NCI-H146 (cell line): Measurements from ENCODE around the gene SLC6A6.
A peak's percentile ranks its signal among the peaks of the same experiment; 100 is the strongest.

Source experiments
- DNase-seq: peaks from one replicate; lab custom pipeline; 2025; lab: John Stamatoyannopoulos, UW

SLC6A6 gene

DNA sequence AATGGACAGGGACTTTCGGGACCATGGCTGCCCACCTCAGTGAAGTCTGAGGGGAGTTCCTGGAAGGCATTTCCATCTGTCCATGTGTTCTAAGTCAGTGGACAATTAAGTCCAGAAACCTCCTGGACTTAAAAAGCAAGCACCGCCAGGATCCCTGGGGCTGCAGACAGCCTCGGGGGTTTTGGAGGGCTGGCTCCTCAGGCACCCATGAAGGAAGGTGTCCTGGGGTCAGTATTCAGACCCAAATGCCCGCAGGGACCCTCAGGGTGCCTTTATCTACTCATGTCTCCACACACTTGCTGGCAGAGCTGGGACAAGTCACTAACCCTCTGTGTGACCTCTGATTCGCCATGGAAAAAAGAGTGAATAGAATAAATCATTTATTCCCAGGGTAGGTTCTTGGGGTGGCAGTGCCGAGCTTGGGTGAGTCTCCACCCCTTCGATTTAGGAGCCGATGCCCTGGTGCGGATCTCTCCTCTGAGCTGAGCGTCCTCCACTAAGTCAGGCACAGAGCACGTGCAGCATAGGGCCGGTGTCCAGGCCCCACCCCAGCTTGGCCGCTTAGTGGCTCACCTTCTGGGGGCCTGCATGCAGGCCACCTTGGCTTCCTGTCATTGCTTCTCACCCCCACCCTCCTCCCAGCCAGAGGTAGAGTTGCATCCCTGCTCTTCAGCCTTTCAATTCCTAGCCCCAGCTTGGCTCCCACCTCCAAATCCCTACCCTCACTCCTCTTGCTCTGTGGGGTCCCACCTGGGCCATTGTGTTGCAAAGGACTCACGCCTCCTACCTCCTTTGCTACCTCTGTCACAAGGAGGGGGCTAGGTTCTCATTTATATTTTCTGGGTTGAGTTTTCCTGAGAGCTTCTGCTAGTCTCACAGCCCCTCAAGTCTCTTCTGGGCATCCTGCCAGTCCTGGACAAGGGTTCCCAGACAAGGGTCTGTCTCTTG lies 19.9 kb downstream of the SLC6A6 start:
- DNase-seq, result no peak

DNA sequence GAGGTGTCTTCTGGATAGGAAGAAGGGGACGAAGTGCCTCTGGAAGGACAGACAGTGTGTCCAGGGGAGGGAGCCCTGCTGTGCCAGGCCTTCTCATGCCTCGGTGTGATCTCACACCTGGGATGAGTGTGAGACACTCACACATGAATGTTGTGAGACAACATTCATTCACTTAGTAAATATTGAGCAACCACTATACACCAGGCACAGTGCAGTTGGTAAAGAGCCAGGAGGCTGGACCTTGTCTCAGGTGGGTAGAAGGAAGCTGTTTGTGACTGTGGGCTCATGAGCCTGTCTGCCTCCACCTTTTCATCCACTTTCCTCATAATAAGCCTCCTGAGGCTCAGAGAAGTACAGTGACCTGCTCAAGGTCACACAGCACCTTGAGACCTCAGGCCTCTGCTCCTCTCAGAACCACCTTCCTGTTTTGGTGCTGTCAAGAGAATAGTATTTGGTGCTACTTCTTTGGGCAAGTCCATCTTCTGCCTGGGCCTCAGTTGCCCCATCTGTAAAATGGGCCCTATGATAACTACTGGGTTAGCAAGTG lies 20.9 kb downstream of the SLC6A6 start:
- no peak for DNase-seq

DNA sequence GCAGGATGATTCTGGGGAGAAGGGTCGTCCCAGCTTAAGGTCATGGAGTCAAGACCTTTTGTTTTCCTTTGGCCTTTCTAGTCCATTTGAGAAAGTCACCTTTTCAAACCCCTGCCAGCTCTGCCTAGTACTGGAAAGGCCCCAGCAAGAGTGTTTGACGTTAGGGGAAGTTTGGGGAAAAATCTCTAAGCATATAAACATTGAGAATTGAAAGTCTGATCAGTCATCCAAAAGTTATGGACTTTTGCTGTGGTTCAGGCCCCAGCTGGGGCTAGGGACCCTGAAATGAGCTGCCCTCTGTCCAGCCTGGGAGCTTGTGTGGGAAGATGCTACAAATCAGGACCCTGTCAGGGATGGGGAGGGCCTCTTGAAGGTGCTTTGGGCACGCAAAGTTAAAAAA lies 21.6 kb downstream of the SLC6A6 start:
- no peak for DNase-seq

DNA sequence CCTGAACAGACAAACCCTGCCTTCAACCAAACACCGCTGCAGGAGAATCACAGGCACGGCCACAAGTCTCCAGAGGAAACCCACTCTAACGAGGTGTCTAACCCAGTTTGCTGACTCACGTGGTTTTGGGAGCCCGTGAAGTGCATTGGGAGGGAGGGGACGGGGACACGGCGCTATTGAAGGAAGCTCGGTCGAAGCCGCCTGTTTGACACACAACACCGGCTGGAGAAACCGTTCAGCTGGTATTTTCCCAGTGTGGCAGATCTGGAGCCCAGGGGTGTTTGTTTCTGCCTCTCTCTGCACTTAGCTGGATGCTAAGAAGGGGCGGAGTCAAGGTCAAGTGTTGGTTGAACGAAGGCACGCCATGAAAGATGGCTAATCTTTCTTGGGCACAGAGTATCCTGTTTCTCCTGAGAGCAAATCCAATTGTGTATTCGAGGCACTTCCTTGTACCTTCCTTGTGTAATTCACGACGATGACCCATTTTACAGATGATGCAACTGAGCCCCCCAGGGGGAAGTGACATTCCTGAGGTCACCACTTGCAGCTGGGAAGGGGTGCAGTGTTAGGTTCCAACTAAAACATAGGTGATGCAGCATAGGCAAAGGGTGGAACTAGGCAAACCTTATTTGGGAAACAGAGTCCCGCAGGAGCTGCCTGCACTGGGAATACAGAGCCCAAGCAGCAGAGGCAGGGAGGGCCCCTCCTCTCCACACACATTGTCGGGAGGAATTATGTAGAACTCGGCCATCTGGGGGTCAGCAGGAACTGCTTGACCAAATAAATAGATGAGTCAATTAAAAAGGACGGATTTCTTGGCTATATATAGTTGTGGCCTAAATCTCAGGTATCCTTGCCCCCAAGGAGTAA lies 22.5 kb downstream of the SLC6A6 start:
- DNase-seq, result no peak

DNA sequence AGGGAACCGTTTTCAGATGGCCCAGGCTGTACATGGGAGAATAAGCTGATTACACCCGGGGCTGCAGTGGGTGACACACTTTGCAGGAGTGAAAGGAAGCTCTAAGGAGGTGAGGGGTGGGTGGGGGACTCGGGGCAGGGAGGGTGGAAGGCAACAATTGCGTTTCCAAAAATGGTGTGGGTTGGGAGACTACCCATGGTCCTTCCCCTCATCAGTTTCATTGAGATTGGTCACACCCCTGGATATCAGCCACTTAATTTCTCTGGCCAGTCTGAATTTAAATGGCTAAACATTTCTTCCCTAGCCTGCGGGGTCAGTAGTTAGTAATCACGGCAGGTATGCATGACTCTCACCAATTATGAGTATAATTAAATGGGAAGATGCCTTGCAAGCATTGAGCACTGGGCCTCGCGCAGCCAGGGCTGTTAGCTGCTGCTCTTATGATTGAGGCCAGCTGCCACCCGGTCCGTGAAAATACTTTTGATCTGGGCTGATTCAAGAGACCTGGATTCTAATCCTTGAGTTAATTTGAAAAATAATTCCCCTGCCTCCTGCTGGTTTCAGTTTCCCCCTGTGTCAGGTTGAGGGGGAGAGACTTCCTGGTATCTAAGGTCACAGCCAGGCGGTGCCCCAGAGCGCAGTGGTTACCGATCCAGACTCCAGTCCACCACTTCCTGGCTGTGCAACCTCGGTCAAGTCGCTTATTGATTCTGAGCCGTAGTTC lies 23.3 kb downstream of the SLC6A6 start:
- DNase-seq, result peak; percentile 66

DNA sequence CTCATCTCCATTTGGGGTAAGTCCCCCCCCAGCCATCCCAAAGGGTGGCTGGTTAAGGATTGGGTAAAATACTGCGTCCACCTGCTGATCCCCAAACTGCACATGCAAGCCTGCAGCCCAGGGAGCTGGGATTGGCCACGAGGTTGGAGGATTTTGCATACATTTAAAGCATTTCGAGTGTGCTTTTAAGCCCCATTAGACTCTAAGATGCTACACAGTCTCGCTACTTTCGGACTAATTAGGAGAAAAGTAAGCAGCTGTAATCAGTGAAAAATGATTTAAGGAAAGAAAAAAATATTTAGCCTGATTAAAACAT lies 23.9 kb downstream of the SLC6A6 start:
- no peak for DNase-seq

DNA sequence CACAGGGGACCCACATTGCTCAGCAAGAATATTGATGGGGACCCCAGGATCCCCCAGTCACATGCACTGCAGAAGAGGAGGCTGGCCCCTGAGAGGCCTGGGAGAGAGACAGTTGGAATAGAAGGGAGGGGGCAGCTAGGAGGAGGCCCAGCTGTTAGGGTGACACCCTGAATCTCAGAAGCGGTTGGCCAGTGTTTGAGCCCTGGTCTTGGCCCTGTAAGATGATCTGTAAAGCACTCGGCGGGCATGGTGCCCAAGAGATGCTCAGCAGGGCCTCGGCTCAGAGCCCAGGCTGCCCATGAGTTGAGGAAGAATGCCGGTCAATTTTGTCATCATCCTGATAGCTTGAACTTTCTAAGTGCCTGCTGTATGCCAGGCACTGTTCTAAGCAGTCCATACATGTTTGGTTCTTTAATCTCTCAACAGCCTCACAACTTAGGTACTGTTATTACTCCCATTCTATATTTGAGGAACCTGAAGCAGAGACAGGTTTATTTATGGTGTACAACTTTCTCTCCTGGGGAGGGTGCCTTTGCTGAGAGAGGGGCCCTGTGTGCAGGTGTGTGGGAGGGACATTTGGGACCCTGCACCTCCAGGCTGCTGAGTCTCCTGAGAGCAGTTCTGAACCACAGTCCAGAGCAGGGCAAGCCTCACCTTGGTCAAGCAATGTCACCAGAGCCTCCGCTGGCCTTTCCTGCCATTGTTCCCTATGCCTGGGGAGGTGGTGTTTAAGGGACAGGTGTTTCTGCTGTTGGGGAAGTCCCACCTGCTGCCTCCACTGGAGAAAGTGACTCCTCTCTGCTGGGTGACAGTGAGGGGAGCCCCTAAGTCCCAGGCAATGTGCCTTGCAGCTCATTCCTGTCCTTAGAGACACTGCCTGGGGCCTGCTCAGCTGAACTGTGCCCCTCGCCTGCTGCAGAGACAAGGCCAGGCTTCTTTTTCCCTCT lies 26.0 kb downstream of the SLC6A6 start:
- DNase-seq, result no peak

DNA sequence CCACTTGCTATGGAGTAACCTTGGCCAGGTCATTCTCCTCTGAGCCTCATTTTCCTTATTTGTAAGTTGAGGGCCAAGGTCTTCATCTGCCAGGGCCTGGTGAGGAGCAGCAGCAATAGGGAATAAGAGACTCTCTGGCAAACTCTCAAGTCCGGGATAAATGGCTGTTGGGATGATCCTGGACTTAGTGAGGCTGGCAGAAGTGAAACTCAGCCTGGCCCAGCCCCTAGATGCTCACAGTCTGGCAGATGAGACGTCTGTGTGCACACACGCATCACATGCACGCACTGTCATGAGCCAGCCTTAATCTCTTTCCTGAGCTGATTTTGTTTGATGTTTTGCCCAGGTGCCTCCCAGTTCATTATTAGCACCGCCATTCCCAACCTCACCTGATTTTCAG lies 26.8 kb downstream of the SLC6A6 start:
- no peak for DNase-seq

DNA sequence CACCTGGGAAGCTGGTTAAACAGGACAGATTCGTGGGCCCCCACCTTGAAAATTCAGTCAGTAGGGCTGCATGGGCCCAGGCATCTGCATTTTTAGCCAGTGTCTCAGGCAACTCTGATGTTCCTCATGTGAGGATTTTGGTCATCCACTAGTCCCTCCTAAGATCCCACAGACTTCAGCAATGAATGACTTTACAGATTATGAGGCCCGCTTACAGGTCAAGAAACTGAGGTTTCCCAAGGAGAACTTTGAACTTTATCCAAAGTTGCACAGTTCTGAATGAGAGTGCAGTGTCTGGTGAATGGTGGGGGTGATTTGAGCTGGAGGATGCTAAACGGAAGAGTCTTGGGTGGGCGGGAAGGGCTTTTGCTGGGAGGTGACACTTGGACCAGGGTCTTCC lies 27.2 kb downstream of the SLC6A6 start:
- no peak for DNase-seq

DNA sequence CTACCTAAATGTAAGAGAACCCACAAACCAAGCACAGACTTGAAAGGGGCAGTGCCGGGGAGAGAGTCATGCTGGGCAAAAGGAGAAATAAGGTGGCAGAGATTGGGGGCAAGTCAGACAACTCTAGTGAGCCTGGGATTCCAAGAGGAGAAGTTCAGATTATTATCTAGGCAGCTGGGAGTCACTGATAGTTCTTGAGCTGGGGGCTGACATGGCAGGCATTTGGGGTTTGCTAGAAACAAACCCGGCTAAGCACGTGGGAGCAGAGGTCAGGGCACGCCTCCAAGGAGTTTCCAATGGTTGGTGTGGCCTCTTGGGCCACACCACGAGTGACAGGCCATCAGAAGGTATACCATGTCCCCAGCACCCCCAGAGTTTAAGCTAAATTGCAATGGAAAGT lies 27.6 kb downstream of the SLC6A6 start:
- no peak for DNase-seq

DNA sequence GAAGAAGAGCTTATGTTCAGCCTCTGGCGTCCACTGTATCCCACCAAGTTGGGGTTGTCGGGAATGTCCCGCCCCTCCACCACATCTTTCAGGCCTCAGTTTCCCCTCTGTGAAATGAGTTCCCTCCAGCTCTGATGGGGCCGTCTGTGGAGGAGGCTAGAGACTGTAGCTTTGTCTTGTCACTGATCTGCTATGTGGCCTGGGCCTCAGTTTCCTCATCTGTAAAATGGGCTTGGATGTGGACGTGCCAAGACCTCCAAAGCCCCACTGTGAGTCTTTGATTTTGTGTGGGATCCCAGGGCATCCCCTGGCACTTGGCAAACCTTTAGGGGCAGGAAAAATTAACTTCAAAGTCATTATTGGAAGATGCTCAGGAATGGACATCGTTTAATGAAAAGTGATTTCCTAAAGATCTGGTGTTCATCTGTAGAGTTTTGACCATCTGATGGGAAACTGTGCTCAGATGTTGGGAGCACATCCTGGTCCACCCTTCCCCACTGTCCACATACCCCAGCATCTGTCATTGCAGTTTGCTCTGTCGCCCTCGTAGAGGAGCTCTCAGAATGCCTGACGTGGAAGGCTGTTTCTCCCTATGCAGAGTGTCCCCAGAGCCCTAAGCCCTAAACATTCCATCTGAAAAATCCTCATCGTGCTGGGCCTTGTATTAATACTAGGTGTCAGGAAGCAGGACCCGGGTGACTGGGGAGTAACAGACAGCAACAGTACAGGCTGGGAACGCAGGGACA lies 28.5 kb downstream of the SLC6A6 start:
- DNase-seq, result no peak

DNA sequence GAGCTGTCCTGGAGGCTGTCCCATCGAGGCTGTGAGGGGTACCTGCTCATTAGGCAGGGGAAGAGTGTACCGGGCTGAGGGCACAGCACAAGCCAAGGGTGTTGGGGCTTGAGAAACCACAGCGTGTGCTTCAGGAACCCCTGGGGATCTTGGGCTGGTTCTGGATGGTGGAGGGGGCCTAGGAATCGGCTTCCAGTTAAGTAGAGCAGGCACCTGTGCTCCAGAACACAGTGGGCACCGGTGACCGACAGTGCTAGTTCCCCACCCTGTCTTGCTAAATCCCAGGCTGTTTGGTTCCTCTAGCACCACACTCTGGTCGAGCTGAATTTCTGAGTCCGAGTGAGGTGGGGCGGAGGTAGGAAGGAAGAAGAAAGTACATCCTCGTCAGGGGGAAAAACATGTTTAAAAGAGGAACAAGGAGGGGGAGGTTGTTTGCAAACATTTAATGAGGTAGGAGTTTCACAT lies 29.1 kb downstream of the SLC6A6 start:
- DNase-seq, result no peak

DNA sequence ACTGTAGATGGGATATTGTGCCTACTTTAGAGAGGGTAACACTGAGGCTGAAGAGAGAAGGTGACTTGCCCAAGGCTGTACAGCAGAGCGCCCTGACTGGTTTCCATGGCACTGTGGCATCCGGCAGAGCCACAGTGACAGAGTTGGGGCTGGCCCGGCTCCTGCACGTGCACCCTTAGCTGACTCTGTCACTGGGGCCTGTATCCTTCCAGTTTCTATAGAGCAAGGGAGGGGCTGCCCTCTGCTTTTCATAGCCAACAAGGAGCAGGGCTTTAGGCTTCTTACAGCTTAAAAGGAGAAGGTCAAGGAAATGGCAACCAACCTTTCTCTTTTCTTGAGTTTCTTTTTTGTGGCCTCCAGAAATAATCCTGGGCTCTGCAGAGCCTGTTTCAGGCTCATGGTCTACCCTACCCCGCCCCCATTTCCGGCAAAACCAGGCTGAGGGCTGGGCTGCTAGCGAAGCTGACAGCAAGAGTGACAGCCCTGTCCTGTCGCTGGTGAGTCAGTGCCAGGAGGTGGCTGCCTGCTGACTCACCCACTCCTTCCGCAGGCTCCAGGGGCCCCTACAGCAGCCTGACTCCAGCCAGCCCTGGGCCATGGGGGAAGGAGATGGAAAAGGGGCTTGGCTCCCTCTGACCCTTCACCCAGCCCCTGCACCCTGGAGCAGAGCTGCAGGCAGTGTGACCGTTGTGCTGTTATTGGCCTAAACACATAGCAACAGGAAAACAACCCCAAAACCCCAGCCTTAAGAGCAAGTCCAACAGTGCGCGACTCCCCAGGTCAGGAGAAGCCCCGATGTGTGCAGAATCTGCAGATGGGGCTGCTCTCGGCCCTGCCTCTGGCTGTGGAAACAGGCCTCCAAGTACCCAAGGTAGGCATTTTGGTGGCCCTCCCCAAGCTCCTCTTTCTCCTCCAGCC lies 29.8 kb downstream of the SLC6A6 start:
- DNase-seq, result no peak

DNA sequence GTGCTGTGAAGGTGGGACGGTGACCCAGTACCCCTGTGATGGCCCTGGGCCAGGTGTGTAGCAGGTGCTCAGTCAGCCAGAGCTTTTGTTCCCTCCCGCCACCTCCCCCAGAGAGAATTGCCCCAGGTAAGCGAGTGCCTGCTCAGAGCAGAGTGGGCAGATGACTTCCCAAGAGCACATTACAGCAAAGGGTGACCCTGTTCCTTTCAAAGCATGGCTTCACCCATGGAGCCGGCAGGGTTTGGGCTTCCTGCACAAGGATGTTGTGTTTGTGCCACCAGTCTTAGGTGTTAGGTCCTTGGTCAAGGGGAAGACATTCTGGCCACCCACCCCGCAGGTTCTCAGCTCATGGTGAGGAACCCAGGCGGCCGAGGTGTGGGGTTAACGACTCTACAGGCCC lies 30.7 kb downstream of the SLC6A6 start:
- DNase-seq, result peak; percentile 49

DNA sequence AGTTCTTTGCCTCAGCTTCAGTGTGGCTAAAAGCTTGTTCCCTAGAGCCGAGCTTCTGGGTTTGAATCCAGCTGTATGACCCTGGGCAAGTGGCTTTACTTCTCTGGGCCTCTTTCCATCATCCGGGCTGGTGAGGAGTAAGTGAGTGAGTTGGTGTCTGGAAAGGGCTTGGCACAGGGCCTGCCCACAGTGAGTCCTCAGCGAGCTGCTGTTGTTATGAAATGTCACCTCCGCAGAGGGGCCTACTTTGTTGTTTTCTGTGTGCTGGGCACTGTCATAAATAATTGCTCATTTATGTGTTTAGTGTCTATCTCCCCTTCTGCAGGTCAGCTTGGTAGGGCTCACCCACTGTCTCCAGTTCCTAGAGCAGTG lies 31.7 kb downstream of the SLC6A6 start:
- DNase-seq, result no peak

DNA sequence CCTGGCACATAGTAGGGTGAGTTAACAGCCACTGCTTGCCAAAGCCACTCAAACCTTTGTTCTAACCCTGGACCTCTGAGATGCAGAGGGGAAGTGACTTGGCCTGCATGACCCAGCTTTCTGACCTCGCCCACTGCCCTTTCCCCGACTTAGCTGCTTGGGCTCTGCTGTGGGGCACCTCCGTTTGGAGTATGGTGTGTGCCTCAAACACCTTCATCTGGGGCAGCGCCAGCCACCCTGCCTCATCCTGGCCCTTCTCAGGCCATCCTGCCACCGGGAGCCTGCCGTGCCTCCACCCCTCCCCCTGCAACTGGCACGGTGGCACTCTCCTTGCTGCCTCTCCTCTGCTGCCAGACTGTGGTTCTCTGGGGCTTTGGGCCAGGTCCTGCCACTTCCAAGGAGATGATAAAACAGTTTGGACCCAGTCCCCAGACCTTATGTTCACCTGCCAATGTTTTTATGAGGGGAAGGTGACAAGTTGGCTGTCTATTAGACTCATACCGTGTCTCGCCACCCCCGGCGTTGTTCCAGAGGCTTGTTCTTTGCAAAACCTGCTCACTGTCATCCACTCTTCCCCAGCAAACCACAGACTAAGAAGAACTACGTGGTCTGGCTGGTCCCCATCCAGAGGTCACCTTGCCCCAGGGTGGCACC lies 32.2 kb downstream of the SLC6A6 start:
- no peak for DNase-seq

DNA sequence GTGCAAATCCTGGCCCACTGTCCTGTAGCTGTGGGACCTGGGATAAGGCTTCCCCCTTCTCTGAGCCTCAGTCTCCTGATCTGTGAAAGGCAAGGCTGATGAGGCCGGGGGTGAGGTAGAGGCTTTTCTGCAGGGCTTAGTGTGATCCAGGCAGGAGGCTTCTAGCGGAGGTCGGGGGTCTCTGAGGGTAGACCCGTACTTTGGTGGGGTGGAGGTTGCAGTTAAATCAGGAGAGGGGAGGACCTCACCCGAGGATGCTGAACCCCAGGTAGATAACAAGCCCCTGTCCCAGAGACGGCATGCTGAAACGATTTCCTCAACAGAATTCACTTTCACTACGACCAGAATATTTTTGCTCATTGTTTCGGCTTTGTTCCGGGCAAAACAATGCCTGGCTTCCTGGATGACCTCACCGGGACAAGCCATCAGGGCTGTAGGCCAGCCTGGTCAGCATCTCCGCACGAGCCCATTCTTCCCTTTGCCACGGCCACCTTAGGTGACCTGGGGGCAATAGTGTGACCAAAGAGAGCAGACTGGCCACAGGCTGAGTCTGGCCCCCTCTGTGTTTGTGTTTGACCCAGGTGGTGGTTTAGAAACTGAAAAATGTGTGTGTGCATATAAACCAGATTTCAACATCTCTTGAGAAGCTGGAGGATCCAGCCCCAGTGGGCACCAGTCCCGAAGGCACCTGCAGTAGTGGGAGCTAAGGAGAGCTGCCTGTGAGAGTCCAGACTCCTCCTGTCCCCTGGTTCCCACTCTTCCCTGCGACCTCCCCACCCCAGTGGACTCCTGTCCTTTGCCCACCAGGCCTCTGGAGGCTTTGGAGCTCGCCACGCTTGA lies 33.0 kb downstream of the SLC6A6 start:
- no peak for DNase-seq

DNA sequence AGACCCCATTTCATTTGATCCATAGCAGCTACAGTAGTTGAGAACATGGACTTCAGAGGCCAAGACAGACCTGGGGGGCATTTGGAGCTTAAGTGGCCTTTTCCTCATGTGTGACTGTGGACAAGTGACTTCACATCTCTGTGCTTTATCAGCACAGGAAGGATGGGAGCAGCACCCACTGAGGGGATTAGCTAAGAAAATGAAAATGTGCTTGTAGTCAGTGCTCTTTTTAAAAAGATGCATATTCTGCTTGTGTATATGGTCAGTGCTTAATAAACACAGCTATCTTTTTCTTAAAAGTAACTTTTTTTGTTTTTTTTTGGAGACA lies 34.5 kb downstream of the SLC6A6 start:
- no peak for DNase-seq
